Fibroblast of villous mesenchyme (primary cell): ENCODE results near the gene NHSL2. TPM values are rescaled to one million over a fixed set of nuclear protein-coding genes. Genes with fewer than 3 reads are reported as not detected.
"Not testable (repeated sequence)": the region's sequence is repeated elsewhere in the genome, so short reads cannot be mapped to it uniquely, and the experiment has no call there.

Experiments
- DNase-seq: peaks from one replicate; pipeline ENCODE4 v3.0.0-alpha.2; 2010; ENCODE audit warnings: low read depth
- H3K4me3 ChIP-seq: 2 replicates; pipeline ENCODE4 v1.5.1; 2011; ENCODE audit warnings: low read depth, mild to moderate bottlenecking, low read length
- total RNA-seq: library from RNA; depleted of rRNA; stranded (reverse); fragments of >200 nt; gene quantifications from 2 replicates; pipeline ENCODE4 v1.2.3, GENCODE V29; 2012
- TF ChIP-seq, protein P1 (sequence below): IDR thresholded peaks from 2 replicates; pipeline ENCODE4 v1.5.1; 2012; ENCODE audit warnings: low read depth, mild to moderate bottlenecking, low read length; ENCODE audit not compliant: insufficient read depth

Gene NHSL2
- total RNA-seq, 1 donor = 9.9 TPM

DNA sequence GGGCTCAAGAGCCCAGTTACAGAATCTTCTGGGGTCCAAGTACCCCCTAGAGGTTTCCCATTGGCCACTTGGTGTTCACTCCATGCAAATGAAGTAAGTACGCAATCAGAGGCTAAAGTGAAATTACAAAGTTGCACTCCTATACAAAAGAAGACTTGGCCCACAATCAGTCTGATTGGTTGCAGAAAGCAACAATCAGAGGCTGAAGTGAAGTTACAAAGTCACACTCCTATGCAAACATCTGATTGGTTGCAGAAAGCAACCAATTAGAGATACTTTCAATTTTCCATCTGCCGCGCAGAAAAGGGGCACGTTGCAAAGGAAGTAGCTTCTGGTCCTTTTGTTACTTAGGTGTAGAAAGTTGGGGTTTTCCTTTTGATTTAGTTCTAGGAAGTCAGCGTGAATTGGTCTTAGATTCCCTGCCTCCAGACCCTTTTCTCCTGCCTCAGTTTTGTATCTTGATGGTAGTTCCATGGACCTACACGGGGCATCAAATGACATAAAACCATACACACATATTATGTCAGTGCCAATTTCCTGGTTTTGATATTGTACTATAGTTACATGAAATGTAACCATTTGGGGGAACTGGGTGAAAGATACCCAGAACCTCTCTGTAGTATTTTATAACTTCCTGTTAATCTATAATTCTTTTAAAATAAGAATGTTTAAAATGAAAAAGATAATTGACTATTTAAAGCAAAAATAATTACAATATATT is 258.5 kb downstream of the NHSL2 start:
- peak; percentile 30 for DNase-seq
- TF ChIP-seq, protein P1, sequence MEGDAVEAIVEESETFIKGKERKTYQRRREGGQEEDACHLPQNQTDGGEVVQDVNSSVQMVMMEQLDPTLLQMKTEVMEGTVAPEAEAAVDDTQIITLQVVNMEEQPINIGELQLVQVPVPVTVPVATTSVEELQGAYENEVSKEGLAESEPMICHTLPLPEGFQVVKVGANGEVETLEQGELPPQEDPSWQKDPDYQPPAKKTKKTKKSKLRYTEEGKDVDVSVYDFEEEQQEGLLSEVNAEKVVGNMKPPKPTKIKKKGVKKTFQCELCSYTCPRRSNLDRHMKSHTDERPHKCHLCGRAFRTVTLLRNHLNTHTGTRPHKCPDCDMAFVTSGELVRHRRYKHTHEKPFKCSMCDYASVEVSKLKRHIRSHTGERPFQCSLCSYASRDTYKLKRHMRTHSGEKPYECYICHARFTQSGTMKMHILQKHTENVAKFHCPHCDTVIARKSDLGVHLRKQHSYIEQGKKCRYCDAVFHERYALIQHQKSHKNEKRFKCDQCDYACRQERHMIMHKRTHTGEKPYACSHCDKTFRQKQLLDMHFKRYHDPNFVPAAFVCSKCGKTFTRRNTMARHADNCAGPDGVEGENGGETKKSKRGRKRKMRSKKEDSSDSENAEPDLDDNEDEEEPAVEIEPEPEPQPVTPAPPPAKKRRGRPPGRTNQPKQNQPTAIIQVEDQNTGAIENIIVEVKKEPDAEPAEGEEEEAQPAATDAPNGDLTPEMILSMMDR = no peak
- no peak overlapping the region for H3K4me3 ChIP-seq

DNA sequence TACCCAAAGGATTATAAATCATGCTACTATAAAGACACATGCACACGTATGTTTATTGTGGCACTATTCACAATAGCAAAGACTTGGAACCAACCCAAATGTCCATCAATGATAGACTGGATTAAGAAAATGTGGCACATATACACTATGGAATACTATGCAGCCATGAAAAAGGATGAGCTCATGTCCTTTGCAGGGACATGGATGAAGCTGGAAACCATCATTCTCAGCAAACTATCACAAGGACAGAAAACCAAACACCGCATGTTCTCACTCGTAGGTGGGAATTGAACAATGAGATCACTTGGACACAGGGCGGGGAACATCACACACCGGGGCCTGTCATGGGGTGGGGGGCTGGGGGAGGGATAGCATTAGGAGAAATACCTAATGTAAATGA is 265.6 kb downstream of the NHSL2 start:
- not testable (repeated sequence) for H3K4me3 ChIP-seq, DNase-seq

DNA sequence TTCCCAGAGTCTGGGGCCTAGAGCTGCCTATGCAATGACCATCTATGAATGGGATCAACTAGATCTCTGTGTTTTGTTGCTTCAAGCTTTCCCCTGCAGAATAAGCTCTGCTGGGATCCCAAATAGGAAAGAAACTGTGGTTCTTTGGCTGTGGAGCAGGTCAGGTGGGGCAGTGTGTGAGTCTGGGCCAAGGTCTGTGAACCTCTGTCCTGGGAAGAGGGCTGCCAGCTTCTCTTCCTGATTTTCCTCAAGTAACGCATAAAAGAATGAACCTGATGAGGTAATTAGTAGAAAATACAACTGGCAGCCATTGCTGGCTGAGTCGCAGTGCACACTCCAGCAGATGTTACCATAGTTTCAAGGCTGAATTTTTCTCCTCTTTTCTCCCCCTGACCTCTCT is 266.3 kb downstream of the NHSL2 start:
- H3K4me3 ChIP-seq = no peak overlapping the region
- TF ChIP-seq, protein P1 = no peak
- no peak for DNase-seq

DNA sequence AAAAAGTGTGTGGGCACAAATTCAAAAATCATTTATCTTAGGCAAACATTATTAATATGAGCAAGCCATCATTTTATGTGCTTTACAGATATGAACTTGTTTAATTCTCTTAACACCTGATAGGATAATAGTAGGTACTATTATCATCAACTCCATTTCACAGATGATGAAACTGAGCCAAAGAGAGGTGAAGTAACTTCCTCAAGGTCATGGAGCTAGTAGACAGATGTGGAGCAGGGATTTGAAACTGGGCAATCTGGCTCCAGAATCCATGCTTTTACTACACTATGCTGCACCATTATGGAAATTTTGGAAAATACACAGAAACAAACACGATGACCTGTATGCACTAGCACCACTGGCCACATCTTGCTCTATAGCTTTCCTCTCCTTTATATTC is 269.9 kb downstream of the NHSL2 start:
- TF ChIP-seq, protein P1 = no peak
- DNase-seq = no peak
- H3K4me3 ChIP-seq = peak overlapping the region; percentile 86

DNA sequence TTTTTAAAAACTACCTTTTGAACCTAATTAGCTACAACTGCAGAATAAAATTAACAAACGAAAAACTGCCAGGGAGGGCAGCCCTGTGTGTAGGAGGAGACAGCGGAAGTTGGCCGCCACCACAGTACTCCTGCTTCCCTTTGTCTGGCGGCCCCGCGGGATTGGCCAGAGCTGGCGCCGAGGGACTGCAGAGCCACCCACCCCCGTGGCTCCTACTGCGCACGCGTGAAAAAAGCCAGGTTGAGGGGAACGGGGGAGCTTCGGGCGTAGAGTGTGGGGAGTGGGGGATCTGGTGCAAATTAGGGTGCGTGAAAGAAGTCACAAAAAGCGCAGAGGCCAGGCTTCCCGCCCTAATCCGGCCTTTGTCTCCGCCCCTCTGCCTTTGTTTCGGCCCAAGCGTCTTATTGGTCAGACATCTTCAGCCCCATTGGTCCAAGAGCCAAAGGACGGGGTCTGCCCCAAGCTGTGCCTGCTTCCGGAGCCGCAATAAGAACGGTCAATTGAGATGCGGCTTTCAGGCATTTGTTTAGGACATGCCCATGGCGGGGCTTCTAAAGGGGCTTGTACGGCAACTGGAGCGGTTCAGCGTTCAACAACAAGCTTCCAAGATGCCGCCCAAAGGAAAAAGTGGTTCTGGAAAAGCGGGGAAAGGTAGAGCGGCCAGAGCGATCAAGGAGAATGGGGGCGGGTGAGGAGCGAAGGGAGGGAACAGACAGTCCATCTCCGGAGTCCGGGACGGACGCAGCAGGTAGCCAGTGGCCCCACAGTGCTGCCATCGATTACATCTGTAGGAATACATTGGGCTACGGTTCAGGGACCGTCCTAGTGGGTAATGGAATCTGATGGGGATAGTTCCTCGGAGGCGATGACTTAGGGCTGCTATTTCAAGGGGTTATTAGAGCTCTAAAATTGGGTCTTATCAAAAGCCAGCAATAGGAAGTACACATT is 270.8 kb downstream of the NHSL2 start, which contains the start of gene PIN4:
PIN4 (plus strand) TSS at position 580 of the 948 bp plus-strand sequence; CDS start at position 609, 29 bp downstream.
- DNase-seq = peak; percentile 97
- TF ChIP-seq, protein P1 = no peak
- H3K4me3 ChIP-seq = peak within 1 kb of the TSS; percentile 86

DNA sequence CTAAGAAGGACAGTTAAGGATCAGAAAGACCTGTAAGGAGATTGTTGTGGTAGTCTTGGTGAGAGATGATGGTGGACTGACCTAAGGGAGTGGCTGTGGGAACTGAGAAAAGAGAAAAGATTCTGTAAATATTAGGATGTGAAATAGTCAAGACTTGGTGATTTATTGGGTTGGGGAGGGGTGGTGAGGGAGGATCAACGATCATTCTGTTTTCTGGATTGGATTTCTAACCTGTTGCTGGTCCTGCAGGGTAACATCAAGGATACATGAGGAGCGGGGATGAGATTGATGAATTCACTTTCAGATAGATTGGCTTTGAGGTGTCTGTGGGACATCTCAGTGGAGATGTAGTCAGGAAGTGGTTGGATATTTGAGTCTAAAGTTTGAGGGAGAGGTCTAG is 272.3 kb downstream of the NHSL2 start:
- DNase-seq = no peak
- H3K4me3 ChIP-seq = no peak overlapping the region
- TF ChIP-seq, protein P1 = no peak
